SK-N-SH treated with all-trans-retinoic acid at 6 μM for 48 hours (cell line): Measurements from ENCODE around the gene ADGRG1.

Experiments
- ATAC-seq: fragments of 200-7000 bp; cut with Tn5 transposase; 3 replicates; pipeline ENCODE4 v1.9.1; 2020; ENCODE audit warnings: mild to moderate bottlenecking, moderate library complexity
- ARNTL ChIP-seq: fragments of 450-650 bp; formaldehyde crosslinking; IDR thresholded peaks from 2 replicates; pipeline ENCODE4 v1.5.0; 2020; ENCODE audit warnings: low read depth, mild to moderate bottlenecking, moderate library complexity, borderline replicate concordance
- BACH2 ChIP-seq: fragments of 250-450 bp; sonication (Bioruptor Pico); IDR thresholded peaks from 2 replicates; pipeline ENCODE4 v1.9.0; 2021; ENCODE audit warnings: mild to moderate bottlenecking, borderline replicate concordance
- CSDC2 ChIP-seq: fragments of 250-450 bp; sonication (Bioruptor Pico); IDR thresholded peaks from 2 replicates; pipeline ENCODE4 v1.5.0; 2020; ENCODE audit warnings: mild to moderate bottlenecking, moderate library complexity
- ESRRG ChIP-seq: fragments of 250-450 bp; sonication (Bioruptor Pico); IDR thresholded peaks from 2 replicates; pipeline ENCODE4 v1.6.1; 2021; ENCODE audit warnings: mild to moderate bottlenecking
- GLIS3 ChIP-seq: fragments of 250-450 bp; sonication (Bioruptor Pico); IDR thresholded peaks from 2 replicates; pipeline ENCODE4 v1.5.0; 2020; ENCODE audit warnings: mild to moderate bottlenecking, moderate library complexity
- ISL1 ChIP-seq: fragments of 250-450 bp; sonication (Bioruptor Pico); IDR thresholded peaks from 2 replicates; pipeline ENCODE4 v2.1.2; 2022; ENCODE audit warnings: mild to moderate bottlenecking, moderate library complexity
- OSR1 ChIP-seq: fragments of 250-450 bp; sonication (Bioruptor Pico); IDR thresholded peaks from 2 replicates; pipeline ENCODE4 v1.8.0; 2022; ENCODE audit warnings: moderate library complexity, mild to moderate bottlenecking, inconsistent platforms
- PPARA ChIP-seq: fragments of 250-450 bp; sonication (Bioruptor Pico); IDR thresholded peaks from 2 replicates; pipeline ENCODE4 v1.5.0; 2020; ENCODE audit warnings: mild to moderate bottlenecking, borderline replicate concordance
- RARB ChIP-seq: fragments of 250-450 bp; sonication (Bioruptor Pico); IDR thresholded peaks from 2 replicates; pipeline ENCODE4 v1.8.0; 2021; ENCODE audit warnings: mild to moderate bottlenecking, moderate library complexity
- SNAI2 ChIP-seq: fragments of 250-450 bp; sonication (Bioruptor Pico); IDR thresholded peaks from 2 replicates; pipeline ENCODE4 v1.5.0; 2020; ENCODE audit warnings: mild to moderate bottlenecking, moderate library complexity
- TCF4 ChIP-seq: fragments of 250-450 bp; sonication (Bioruptor Pico); IDR thresholded peaks from 2 replicates; pipeline ENCODE4 v1.8.0; 2021; ENCODE audit warnings: mild to moderate bottlenecking, moderate library complexity, borderline replicate concordance
- TOX ChIP-seq: fragments of 250-450 bp; sonication (Bioruptor Pico); IDR thresholded peaks from 2 replicates; pipeline ENCODE4 v1.8.0; 2021; ENCODE audit warnings: mild to moderate bottlenecking, moderate library complexity, borderline replicate concordance
- ZC3H10 ChIP-seq: fragments of 250-450 bp; sonication (Bioruptor Pico); IDR thresholded peaks from 2 replicates; pipeline ENCODE4 v1.5.1; 2021; ENCODE audit warnings: mild to moderate bottlenecking, moderate library complexity
- ZFP3 ChIP-seq: fragments of 250-450 bp; sonication (Bioruptor Pico); IDR thresholded peaks from 2 replicates; pipeline ENCODE4 v1.5.0; 2020; ENCODE audit warnings: mild to moderate bottlenecking, moderate library complexity
- ZFP30 ChIP-seq: fragments of 450-650 bp; formaldehyde crosslinking; IDR thresholded peaks from 2 replicates; pipeline ENCODE4 v1.5.0; 2022; ENCODE audit warnings: mild to moderate bottlenecking, moderate library complexity
- ZNF565 ChIP-seq: fragments of 450-650 bp; formaldehyde crosslinking; conservative IDR thresholded peaks from 2 replicates; pipeline ENCODE4 v1.5.0; 2020; ENCODE audit warnings: low read depth, mild to moderate bottlenecking, moderate library complexity
- ZNF70 ChIP-seq: fragments of 450-650 bp; formaldehyde crosslinking; IDR thresholded peaks from 2 replicates; pipeline ENCODE4 v1.5.0; 2020; ENCODE audit warnings: mild to moderate bottlenecking, moderate library complexity
- ZNF8 ChIP-seq: fragments of 450-650 bp; formaldehyde crosslinking; IDR thresholded peaks from 2 replicates; pipeline ENCODE4 v1.5.0; 2020; ENCODE audit warnings: mild to moderate bottlenecking, moderate library complexity
- TF ChIP-seq, protein P1 (sequence below): fragments of 250-450 bp; sonication (Bioruptor Pico); IDR thresholded peaks from 2 replicates; pipeline ENCODE4 v1.5.1; 2020; ENCODE audit warnings: low read depth, mild to moderate bottlenecking, moderate library complexity
- TF ChIP-seq, protein P2 (sequence below): fragments of 250-450 bp; sonication (Bioruptor Pico); IDR thresholded peaks from 2 replicates; pipeline ENCODE4 v1.8.0; 2021; ENCODE audit warnings: low read depth, mild to moderate bottlenecking, moderate library complexity, borderline replicate concordance
- TF ChIP-seq, protein P3 (sequence below): fragments of 250-450 bp; sonication (Bioruptor Pico); IDR thresholded peaks from 2 replicates; pipeline ENCODE4 v1.5.0; 2020; ENCODE audit warnings: mild to moderate bottlenecking, moderate library complexity
- TF ChIP-seq, protein P4 (sequence below): fragments of 250-450 bp; sonication (Bioruptor Pico); IDR thresholded peaks from 2 replicates; pipeline ENCODE4 v1.8.0; 2020; ENCODE audit warnings: mild to moderate bottlenecking, moderate library complexity, borderline replicate concordance

The ADGRG1 gene

DNA sequence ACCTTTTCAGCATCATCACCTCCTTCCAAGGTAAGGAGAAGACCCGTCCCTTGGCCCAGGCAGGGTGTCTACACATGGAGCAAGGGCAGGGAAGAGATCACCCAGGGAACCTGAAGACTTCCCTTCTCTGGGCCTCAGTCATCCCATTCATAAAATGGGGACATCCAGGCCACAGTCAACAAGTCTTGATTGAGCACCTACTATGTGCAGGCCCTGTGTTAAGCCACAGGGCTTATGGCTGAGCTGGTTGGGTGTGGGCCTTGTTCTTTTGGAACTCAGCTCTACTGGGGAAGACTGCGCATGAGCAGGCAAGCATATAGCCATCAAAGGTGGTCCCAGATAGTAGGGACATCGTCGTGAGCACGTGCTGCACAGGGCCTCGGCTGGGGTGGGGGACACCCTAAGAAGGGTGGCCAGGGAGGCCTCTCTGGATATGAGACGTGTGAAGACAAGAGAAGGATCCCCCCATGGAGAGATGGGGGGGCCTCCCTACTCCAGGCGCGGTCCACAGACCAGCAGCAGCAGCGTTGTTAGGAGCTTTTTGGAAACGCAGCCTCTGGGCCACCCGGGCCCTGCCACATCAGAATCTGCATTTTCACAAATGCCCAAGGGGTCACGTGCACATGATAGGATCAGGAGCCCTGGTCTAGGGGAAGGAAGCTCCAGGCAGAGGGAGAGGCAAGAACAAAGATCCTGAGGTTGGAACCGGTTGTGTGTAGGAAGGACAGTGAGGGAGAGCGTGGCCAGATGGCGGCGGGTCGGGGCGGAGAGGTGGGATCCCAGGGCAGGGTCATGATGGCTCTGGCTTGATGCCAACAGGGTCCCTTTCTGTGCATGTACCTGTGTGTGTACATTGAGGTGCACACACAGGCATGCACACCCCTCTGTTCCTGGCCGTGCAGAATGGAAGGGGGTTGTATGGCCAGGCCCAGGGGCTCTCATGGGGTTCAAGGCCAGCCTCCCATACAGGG lies 33.8 kb downstream of the ADGRG1 start:
- no peak for TF ChIP-seq PPARA
- TF ChIP-seq ZNF70 (CRISPR knock-in tag), result no peak
- TF ChIP-seq ZFP3 (CRISPR knock-in tag), result no peak
- no peak for TF ChIP-seq SNAI2 (CRISPR knock-in tag)
- no peak for TF ChIP-seq RARB (CRISPR knock-in tag)
- TF ChIP-seq, protein P1, sequence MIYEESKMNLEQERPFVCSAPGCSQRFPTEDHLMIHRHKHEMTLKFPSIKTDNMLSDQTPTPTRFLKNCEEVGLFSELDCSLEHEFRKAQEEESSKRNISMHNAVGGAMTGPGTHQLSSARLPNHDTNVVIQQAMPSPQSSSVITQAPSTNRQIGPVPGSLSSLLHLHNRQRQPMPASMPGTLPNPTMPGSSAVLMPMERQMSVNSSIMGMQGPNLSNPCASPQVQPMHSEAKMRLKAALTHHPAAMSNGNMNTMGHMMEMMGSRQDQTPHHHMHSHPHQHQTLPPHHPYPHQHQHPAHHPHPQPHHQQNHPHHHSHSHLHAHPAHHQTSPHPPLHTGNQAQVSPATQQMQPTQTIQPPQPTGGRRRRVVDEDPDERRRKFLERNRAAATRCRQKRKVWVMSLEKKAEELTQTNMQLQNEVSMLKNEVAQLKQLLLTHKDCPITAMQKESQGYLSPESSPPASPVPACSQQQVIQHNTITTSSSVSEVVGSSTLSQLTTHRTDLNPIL (CRISPR knock-in tag), result no peak
- TF ChIP-seq GLIS3, result no peak
- TF ChIP-seq ZNF8 (CRISPR knock-in tag), result no peak
- TF ChIP-seq TOX (CRISPR knock-in tag), result no peak
- TF ChIP-seq ZC3H10, result no peak
- no peak for TF ChIP-seq ARNTL (CRISPR knock-in tag)
- TF ChIP-seq CSDC2 (CRISPR knock-in tag), result no peak
- TF ChIP-seq ZFP30, result no peak
- TF ChIP-seq OSR1, result no peak
- TF ChIP-seq TCF4, result no peak
- no peak for TF ChIP-seq ISL1 (CRISPR knock-in tag)
- TF ChIP-seq, all 23 proteins: peak for 0
- ATAC-seq, result no peak

DNA sequence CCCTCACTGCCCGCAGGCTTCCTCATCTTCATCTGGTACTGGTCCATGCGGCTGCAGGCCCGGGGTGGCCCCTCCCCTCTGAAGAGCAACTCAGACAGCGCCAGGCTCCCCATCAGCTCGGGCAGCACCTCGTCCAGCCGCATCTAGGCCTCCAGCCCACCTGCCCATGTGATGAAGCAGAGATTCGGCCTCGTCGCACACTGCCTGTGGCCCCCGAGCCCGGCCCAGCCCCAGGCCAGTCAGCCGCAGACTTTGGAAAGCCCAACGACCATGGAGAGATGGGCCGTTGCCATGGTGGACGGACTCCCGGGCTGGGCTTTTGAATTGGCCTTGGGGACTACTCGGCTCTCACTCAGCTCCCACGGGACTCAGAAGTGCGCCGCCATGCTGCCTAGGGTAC lies 35.0 kb downstream of the ADGRG1 start:
- TF ChIP-seq, protein P2, sequence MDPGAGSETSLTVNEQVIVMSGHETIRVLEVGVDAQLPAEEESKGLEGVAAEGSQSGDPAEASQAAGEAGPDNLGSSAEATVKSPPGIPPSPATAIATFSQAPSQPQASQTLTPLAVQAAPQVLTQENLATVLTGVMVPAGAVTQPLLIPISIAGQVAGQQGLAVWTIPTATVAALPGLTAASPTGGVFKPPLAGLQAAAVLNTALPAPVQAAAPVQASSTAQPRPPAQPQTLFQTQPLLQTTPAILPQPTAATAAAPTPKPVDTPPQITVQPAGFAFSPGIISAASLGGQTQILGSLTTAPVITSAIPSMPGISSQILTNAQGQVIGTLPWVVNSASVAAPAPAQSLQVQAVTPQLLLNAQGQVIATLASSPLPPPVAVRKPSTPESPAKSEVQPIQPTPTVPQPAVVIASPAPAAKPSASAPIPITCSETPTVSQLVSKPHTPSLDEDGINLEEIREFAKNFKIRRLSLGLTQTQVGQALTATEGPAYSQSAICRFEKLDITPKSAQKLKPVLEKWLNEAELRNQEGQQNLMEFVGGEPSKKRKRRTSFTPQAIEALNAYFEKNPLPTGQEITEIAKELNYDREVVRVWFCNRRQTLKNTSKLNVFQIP, result no peak
- TF ChIP-seq RARB (CRISPR knock-in tag) (no peak), ZFP3 (CRISPR knock-in tag) (no peak), CSDC2 (CRISPR knock-in tag) (no peak), ESRRG (CRISPR knock-in tag) (no peak), ISL1 (CRISPR knock-in tag) (no peak), PPARA (no peak), ZFP30 (no peak), ZNF8 (CRISPR knock-in tag) (no peak), ZC3H10 (no peak), GLIS3 (no peak)
- TF ChIP-seq, protein P1 (CRISPR knock-in tag), result no peak
- ATAC-seq, result no peak

DNA sequence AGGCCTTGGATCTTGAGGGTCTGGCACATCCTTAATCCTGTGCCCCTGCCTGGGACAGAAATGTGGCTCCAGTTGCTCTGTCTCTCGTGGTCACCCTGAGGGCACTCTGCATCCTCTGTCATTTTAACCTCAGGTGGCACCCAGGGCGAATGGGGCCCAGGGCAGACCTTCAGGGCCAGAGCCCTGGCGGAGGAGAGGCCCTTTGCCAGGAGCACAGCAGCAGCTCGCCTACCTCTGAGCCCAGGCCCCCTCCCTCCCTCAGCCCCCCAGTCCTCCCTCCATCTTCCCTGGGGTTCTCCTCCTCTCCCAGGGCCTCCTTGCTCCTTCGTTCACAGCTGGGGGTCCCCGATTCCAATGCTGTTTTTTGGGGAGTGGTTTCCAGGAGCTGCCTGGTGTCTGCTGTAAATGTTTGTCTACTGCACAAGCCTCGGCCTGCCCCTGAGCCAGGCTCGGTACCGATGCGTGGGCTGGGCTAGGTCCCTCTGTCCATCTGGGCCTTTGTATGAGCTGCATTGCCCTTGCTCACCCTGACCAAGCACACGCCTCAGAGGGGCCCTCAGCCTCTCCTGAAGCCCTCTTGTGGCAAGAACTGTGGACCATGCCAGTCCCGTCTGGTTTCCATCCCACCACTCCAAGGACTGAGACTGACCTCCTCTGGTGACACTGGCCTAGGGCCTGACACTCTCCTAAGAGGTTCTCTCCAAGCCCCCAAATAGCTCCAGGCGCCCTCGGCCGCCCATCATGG lies 35.7 kb downstream of the ADGRG1 start:
- TF ChIP-seq ESRRG (CRISPR knock-in tag) (no peak), RARB (CRISPR knock-in tag) (no peak), TCF4 (no peak), ISL1 (CRISPR knock-in tag) (no peak), BACH2 (CRISPR knock-in tag) (no peak), TOX (CRISPR knock-in tag) (no peak), CSDC2 (CRISPR knock-in tag) (no peak), SNAI2 (CRISPR knock-in tag) (no peak), ZFP30 (no peak), ZNF565 (CRISPR knock-in tag) (no peak), PPARA (no peak), ZC3H10 (no peak), OSR1 (no peak)
- TF ChIP-seq, protein P3, sequence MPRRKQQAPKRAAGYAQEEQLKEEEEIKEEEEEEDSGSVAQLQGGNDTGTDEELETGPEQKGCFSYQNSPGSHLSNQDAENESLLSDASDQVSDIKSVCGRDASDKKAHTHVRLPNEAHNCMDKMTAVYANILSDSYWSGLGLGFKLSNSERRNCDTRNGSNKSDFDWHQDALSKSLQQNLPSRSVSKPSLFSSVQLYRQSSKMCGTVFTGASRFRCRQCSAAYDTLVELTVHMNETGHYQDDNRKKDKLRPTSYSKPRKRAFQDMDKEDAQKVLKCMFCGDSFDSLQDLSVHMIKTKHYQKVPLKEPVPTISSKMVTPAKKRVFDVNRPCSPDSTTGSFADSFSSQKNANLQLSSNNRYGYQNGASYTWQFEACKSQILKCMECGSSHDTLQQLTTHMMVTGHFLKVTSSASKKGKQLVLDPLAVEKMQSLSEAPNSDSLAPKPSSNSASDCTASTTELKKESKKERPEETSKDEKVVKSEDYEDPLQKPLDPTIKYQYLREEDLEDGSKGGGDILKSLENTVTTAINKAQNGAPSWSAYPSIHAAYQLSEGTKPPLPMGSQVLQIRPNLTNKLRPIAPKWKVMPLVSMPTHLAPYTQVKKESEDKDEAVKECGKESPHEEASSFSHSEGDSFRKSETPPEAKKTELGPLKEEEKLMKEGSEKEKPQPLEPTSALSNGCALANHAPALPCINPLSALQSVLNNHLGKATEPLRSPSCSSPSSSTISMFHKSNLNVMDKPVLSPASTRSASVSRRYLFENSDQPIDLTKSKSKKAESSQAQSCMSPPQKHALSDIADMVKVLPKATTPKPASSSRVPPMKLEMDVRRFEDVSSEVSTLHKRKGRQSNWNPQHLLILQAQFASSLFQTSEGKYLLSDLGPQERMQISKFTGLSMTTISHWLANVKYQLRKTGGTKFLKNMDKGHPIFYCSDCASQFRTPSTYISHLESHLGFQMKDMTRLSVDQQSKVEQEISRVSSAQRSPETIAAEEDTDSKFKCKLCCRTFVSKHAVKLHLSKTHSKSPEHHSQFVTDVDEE (CRISPR knock-in tag), result no peak
- TF ChIP-seq, protein P4, sequence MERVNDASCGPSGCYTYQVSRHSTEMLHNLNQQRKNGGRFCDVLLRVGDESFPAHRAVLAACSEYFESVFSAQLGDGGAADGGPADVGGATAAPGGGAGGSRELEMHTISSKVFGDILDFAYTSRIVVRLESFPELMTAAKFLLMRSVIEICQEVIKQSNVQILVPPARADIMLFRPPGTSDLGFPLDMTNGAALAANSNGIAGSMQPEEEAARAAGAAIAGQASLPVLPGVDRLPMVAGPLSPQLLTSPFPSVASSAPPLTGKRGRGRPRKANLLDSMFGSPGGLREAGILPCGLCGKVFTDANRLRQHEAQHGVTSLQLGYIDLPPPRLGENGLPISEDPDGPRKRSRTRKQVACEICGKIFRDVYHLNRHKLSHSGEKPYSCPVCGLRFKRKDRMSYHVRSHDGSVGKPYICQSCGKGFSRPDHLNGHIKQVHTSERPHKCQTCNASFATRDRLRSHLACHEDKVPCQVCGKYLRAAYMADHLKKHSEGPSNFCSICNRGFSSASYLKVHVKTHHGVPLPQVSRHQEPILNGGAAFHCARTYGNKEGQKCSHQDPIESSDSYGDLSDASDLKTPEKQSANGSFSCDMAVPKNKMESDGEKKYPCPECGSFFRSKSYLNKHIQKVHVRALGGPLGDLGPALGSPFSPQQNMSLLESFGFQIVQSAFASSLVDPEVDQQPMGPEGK (CRISPR knock-in tag), result no peak
- TF ChIP-seq, all 23 proteins: peak for 0

More for the DNA sequence above, 35.7 kb downstream of the ADGRG1 start:
- ATAC-seq, result peak; percentile 42; the same call in 2 of the 3 replicates
